AG10803 (cell line): ENCODE measurements around the gene MIB2.

Source experiments
- DNase-seq: peaks from one replicate; pipeline ENCODE4 v3.0.0; 2010; ENCODE audit warnings: low read depth
- H3K4me3 ChIP-seq: 2 replicates; pipeline ENCODE4 v1.5.1; 2011; ENCODE audit warnings: mild to moderate bottlenecking, low read length, control low read depth
- CTCF ChIP-seq: conservative IDR thresholded peaks from 2 replicates; pipeline ENCODE4 v1.5.1; 2011; ENCODE audit warnings: mild to moderate bottlenecking, low read length, control low read depth, inconsistent platforms

The MIB2 gene

GRCh38 chr1:1627261-1627828, 12.0 kb downstream of the MIB2 start:
- no peak for TF ChIP-seq CTCF
- H3K4me3 ChIP-seq = no peak overlapping the region
- no peak for DNase-seq

DNA sequence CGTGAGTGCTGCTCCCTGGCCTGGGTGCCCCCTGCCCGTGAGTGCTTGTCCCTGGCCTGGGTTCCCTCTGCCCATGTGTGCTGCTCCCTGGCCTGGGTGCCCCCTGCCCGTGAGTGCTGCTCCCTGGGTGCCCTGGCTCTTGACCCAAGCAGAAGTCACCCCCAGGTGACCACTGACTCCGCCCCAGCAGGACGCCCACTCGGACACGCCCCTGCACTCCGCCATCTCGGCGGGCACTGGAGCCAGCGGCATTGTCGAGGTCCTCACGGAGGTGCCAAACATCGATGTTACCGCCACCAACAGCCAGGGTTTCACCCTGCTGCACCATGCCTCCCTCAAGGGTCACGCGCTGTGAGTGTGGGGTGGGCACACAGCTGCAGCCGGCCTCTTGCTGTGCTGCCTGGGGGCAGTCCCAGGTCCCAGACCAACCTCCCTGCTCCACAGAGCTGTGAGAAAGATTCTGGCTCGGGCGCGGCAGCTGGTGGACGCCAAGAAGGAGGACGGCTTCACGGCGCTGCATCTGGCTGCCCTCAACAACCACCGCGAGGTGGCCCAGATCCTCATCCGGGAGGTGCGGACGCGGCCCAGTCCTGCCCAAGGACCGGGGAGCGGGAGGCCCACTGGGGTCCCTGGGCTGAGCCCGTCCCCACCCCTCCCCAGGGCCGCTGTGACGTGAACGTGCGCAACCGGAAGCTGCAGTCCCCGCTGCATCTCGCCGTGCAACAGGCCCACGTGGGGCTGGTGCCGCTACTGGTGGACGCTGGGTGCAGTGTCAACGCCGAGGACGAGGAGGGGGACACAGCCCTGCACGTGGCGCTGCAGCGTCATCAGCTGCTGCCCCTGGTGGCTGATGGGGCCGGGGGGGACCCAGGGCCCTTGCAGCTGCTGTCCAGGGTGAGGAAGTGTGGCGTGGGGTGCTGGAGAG, 12.8 kb downstream of the MIB2 start:
- DNase-seq = no peak
- TF ChIP-seq CTCF = no peak
- H3K4me3 ChIP-seq = no peak overlapping the region

- no peak for DNase-seq
- no peak for TF ChIP-seq CTCF
- H3K4me3 ChIP-seq = no peak overlapping the region
Observed at GRCh38 chr1:1628754-1629429, 13.6 kb downstream of the MIB2 start.

DNA sequence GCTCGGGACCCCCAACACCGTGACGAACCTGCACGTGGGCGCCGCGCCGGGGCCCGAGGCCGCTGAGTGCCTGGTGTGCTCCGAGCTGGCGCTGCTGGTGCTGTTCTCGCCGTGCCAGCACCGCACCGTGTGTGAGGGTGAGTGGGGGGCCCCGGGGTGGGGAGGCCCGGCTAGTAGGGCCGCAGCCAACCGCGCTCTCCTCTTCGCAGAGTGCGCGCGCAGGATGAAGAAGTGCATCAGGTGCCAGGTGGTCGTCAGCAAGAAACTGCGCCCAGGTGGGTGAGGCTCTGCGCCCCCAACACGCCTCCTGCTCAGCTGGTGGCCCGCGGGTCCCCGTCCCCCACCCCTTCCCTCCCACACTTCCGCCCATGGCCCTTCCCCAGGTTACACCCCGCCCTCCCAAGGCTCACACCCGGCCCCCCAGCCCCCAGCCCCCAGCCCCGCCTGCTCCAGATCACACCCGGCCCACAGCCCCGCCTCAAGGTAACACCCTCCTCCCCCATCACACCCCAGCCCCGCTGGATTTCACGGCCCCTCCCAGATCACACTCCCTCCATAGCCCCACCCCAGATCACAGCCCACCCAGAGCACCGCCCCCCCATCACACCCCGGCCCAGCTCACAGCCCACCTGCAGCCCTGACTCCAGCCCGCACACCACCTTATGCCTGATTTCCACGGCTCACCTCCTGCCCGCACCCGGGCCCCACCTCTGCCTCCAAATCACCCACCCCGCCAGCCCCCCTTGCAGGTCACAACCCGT, 14.3 kb downstream of the MIB2 start:
- no peak overlapping the region for H3K4me3 ChIP-seq
- DNase-seq = no peak
- TF ChIP-seq CTCF = no peak

- DNase-seq = peak; percentile 43
- no peak for TF ChIP-seq CTCF
- H3K4me3 ChIP-seq = no peak overlapping the region
Observed at GRCh38 chr1:1630191-1630964, 15.1 kb downstream of the MIB2 start.
